GM18498 (cell line): Measurements from ENCODE around the gene MCMBP.
"Not testable (repeated sequence)": the region's sequence is repeated elsewhere in the genome, so short reads cannot be mapped to it uniquely, and the experiment has no call there.

Source experiments
- ATAC-seq: cut with Tn5 transposase; IDR thresholded peaks from one replicate; pipeline ENCODE4 v1.9.1; 2021; ENCODE audit warnings: mild to moderate bottlenecking, moderate library complexity; ENCODE audit not compliant: unreplicated experiment

Gene MCMBP

DNA sequence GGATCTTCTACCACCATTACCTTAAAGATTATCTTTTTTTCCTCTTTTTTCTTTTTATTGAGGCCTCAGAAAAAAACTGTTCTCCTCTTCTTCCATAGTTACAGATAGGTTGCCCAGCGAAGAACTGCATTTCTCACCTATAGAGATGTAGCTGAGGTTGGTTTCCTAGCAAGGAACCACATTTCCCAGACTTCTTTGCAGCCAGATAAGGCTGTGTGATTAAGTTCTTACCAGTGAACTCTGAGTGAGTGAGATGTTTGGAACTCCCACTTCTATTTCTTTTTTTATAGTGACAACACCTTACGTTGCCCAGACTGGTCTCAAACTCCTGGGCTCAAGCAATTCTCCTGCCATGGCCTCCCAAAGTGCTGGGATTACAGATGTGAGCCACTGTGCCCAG is 5.9 kb upstream of the MCMBP start:
- no peak for ATAC-seq

DNA sequence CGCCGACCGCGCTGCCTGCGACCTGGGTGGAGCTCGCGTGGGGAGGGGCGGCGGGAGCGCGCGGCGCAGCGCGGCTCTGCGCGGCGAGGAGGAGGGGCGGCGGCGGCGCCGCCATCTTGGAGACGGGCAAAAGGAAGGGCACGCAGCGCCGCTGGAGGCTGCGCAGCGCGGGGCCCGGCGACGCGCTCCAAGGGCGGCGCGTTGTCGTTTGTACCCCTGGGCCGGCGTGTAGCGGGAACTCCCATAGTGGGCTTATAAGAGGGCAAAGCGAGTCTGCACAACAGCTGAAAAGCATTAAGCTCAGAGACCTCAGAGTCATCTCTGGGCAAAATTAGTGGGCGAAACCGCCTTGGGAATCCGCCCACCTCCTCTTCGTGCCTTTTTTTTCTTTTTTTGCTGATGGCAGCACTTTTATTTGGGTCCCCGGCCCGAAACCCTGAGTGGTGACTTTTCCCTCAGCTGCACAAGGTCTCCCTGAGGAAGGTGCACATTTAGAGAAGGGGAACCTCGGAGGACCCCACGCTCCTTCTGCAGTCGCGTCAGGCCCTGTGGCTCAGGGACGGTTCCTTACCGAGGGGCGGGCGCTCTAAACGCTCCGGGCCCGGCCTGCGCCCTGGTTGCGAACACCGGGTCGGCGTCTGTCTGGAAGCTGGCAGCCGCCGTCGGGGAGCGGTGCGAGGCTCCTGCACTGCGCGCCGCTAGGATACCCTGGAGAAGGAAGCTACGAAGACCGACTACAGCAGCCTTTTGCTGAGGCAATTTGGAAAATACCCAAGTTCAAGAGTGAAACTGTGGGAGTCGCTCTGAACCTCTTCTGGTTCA is 428 bp upstream of the MCMBP start:
- ATAC-seq = peak; percentile 90

DNA sequence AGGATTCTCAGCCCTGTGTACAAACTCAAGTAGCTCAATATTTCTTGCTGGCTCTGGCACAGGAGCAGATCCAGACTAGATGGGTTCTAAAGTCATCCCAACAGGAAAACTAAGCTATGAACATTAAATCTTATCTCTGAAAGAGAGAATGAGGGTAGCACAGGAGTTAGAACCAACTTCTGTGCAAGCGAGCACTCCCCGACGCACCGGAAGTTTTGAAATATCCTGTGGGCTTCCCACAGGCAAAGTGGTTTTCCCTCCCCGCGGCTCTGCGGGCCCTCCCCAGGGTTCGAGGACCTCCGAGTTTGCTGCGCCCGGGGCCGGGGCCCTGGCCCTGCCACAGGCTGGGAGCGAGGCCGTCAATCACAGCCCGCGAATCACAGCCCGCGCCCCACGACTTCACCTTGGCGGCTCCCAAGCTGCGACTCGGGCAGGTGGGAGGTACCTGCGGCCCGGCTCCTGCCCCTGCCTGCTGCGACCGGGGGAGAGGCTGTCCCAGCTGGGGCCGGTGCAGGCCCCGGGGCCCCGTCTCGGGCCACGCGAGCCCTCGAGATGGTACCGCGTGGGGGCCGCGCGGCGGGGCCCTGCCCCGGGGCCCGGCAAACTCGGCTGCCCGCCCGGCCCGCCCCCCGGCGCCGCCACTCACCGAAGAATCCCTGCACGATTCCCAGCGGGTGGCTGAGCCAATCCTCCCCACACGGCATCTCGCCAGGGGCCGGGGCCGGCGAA is 598 bp downstream of the MCMBP start:
- ATAC-seq = peak; percentile 43

DNA sequence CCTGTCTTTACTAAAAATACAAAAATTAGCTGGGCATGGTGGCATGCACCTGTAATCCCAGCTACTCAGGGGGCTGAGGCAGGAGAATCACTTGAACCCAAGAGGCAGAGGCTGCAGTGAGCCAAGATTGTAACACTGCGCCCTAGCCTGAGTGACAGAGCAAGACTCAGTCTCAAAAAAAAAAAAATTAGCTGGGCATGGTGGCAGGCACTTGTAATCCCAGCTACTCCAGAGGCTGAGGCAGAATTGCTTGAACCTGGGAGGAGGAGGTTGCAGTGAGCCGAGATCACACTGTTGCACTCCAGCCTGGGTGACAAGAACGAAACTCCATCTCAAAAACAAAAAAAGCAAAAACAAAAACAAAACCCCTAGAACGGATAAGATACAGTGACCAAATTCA is 3.2 kb downstream of the MCMBP start:
- not testable (repeated sequence) for ATAC-seq

DNA sequence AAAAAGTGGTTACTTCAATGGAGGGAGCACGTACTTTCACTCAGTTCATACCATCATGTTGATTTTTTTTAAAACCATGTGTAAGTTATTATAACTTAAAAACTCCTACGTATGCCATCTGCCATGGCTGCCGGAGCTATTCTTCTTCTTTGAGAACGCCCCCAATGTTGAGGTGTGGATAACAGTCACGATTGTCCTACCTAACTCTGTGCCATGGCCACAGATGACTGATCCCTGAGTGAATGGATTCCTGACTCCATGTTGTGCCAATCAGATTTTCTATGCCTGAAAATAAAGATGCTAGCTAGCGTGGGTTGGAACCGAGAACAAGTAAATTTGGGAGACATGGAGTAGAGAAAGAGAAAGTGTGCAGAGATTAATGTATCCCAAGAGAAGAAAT is 5.3 kb downstream of the MCMBP start:
- no peak for ATAC-seq

DNA sequence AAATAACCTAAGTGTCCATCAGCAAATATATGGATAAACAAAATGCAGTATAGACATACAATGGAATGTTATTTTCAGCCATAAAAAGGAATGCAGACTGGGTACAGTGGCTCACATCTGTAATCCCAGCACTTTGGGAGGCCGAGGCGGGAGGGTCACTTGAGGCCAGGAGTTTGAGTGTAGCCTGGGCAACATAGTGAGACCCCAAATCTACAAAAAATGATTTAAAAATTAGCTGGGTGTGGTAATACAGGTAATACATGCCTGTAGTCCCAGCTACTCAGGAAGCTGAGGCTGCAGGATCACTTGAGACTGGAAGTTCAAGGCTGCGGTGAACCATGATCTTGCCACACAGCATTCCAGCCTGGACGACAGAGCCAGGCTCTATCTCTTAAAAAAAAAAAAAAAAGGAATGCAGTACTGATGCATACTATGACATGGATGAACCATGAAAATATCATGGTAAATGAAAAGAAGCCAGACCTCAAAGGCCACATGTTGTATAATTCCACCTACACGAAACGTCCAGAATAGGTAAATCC is 6.9 kb downstream of the MCMBP start:
- no peak for ATAC-seq

DNA sequence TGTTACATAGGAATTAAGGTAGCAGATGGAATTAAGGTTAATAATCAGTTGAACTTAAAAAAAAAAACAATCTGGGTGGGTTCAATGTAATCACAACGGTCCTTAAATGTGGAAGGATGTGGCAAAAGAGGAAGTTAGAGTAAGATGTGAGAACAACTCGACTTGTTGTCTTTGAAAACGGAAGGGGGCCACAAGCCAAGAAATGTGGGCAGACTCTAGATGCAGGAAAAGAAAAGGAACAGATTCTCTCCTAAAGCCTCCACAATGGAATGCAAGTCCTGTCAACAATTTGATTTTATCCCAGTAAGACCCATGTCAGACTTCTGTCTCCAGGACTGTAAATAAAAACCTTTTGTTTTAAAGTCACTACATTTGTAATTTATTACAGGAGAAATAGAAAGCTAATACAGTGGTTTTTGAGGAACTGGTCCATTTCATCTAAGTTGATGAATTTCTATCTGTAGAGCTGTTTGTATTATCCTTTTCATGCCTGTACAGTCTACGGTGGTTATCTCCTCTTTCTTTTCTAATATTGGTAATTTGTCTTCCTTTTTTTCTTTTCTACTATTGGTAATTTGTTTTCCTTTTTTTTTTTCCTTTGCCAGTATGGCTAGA is 8.6 kb downstream of the MCMBP start:
- no peak for ATAC-seq

DNA sequence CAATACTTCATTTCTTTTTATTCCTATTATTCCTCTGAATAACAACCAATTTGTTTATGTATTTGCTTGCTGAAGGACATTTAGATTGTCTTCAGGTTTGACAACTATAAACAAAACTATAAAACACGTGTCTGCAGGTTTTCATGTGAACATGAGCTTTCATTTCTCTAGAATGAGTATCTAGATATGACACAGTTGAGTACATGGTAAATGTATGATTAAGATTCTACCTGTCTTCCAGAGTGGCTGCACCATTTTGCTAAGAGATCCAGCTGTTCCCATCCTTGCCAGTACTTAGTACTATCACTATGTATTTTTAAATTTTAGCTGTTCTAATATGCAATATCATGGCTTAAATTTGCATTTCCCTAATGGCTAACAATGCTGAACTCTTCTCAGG is 10.1 kb downstream of the MCMBP start:
- ATAC-seq = no peak

DNA sequence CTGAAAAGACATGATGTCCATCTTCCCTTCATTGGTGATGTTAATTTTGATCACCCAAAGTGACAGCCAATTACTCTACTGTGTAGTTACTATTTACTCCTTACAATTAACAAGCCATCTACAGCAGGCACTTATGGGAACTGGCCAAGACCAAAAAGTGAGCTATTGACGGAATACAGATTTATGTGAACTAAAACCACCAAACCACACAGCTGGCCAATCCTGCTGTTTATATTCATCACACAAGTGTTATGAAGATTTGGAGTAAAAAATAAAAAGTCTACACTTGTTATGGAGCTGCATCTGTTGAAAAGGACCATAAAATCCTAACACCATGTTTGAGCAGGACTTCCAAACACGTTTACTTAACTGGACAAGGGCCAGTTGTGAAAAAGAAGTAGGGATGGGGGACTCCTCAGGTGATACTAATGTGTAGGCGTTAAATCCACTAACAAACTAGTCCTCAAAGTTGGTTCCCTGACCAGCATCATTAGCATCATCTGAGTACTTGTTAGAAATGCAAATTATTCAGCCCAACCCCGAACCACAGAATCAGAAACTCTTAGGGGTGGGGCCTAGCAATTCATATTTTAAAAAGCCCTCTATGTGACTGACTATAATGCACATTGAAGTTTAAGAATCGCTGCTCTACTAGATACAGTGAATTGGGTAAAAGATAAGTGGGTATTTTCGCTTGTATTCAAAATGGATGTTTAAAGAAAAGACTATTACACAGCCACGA is 11.6 kb downstream of the MCMBP start:
- no peak for ATAC-seq

DNA sequence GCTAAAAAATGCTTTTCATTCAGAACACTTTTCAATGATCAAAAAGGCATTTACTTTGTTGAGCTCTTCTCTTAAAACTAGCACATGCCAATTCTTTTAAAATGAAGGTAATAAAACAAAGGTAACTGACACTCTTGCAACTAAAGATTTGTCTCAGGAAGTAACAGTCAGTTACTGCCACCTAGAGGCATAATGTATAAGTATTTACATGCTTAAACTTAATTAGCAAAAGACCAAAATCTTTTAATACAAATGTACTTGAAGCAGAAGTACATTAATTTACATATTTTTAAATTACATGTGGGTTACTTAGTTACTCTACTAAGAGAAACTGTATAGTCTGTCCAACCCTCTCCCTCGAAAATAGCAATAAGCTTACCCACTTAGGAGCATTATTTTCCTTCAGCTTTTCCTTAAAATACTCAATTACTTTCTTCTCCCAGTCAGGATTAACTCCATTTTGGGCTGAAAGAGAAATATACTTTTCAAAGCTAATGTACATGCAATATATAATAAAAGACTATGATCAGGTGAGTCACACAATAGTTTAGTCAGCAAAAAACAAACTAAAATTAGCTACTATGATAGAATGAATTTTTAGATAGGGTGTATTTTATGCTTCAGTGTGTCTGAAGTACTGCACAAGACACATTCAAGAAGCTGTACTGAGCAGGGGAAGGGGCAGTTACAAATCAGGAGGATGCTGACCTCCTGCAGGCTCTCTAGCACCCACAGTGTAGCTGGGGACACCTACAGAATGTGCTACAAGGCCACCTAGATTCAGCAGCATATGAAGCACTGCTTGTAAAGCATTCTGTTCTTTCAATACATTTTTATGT is 13.0 kb downstream of the MCMBP start:
- ATAC-seq = no peak

DNA sequence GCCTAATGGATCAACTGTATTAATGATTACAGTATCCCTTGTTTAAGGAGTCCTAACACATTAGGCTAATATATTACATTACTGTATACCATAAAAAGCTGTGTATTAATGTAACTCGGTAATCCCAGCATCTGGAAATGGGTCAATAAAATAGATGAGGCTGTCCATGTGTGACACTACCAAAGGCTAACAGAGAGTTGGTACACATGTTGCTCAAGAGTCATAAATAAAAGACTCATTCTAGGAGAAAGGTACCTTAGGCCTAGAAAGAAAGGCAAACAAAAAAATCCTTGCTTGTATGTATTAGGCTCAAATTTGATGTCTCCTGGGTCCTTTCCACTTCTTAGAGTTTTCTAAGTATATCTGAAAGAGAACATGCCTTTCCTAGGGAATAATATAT is 14.6 kb downstream of the MCMBP start:
- ATAC-seq = no peak

DNA sequence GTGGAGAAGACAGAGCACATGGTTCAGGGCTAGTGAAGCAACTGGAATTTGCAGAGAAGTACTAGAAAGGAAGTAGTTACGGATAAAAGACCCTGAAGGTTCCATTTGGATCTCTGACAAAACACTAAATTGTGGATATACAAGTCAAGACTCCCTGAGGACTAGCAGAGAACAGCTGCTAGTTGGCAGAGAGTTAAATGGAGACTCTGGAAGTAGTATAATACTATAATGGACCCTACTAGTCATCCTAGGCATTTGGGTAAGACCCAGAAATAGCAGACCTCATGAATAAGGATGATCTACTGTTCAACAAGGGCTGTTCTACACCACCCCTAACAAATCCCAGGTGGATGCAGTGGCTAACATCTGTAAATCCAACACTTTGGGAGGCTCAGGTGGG is 19.1 kb downstream of the MCMBP start:
- ATAC-seq = no peak

DNA sequence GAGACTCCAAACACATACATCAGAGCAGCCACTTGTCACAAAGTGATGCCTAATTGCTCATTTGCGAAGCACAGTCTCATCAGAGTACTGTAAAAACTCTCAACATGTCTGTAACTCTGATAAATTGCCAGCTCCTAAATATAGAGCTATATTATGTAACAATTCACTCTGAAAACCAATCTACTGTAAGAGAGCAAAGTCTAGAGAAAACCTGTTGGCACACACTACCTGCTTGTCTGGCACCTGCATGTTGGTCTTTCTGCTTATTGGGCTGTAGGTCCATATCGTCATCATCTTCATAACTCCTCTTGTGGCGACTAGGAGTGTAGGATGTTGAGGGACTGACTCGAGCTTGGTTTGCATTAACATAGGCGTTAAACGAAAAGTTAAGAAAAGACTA is 19.8 kb downstream of the MCMBP start:
- no peak for ATAC-seq

DNA sequence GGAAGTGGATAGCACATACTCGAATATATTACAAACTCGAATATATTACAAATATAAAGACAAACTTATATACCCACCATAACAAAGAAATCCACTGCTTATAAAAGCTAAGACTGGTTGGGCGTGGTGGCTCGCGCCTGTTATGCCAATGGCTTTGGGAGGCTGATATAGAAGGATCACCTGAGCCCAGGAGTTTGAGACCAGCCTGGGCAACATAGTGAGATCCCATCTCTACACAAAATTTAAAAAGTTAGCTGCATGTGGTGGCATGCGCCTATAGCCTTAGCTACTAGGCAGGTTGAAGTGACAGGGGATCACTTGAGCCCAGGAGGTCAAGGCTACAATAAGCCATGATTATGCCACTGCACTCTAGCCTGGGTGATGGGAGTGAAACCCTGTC is 20.4 kb downstream of the MCMBP start:
- no peak for ATAC-seq

DNA sequence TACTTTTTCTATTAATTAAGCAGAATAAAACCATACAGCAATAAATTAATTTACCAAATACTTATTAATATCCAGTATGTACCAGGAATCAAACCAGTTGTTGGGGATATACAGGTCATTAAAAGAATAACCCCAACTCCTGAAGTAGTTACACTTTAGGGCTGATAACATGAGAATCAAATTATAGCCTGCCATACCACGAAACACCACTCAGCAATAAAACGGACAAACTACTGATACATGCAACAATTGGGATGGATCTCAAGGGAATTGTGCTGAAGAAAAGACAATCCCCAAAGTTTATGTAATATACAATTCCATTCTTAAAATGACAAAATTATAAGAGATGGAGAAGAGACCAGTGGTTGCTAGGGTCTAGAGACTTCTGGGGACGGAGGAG is 22.7 kb downstream of the MCMBP start:
- ATAC-seq = no peak

DNA sequence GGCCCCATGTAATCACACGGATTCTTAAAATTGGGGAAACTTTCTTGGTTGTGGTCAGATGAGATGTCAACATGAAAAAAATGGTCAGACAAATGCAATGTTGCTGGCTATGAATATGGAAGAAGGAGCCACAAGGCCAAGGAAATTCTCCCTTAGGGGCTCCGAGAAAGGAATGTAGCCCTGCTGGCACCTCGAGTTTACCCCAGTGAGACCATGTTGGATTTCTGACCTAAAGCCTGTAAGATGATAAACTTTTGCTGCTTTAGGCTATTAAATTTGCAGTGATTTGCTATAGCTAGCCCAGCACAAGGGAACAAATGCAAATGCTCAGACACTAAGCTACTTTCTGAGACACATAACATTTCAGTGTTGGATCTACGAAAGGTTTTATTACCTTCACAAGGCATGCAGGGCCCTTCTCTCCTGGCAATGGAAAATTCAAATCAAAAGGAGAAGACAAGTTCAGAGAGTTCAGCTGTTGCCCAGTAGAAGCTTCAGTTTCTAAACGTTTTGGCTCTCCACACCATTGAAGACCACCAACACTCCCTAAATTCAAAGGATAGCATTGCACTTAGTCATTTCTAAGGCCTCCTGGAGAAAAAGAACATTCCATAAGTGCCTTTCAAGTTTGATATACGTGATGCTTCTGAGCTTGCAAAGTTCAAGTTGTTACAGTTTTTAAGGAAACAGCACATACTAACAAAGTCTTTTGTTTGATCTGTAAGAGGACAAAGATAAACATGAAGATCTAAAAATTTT is 23.4 kb downstream of the MCMBP start:
- no peak for ATAC-seq

DNA sequence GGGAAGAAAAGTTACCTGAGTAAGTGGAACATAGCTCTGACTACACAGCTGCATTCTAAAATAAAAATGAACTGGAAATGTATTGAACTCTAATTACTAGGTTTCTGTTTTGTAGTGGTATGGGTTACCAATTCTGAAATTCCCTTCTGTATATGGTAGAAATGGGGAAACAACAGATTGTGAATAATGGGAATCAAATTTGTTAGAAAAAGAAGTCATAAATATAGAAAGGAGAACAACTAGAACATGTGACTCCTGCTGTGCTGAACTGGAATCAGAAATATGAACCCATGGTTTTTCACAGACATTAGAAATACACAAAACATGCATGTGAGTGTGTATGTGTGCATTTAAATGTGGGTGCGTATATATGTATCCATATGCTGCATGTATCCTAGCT is 27.0 kb downstream of the MCMBP start:
- ATAC-seq = no peak

DNA sequence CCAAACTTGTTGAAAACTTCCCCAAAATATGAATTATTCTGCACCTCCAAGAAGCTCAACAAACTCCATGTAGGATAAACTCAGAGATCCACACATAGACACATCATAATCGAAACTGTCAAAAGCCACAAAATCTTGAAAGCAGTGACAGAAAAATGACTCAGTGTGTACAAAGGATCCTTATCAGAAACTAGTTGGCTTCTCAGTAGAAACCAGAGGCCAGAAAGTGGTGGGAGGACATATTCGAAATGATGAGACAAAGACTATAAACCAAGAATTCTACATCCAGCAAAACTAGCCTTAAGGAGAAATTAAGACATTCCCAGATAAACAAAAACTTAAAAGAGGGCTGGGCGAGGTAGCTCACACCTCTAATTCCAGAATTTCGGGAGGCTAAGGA is 38.5 kb downstream of the MCMBP start:
- no peak for ATAC-seq

DNA sequence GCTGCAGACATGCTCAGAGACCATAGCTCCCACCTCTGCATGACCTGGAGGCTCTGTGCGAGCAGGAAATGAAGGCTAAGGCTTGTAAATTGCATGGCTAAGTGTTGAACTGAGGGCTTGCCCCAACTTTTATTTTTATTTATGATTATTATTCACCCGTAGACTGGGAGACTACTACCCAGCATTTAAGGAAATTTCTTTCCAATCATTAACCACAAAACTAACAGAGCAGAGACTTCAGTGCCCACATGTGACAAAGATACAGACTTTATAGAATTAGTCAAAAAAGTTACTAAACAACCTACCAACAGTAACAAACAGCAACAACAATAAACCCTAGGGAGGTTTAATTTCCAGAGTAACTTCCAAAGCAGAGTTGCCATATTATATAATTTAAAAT is 39.7 kb downstream of the MCMBP start:
- no peak for ATAC-seq

DNA sequence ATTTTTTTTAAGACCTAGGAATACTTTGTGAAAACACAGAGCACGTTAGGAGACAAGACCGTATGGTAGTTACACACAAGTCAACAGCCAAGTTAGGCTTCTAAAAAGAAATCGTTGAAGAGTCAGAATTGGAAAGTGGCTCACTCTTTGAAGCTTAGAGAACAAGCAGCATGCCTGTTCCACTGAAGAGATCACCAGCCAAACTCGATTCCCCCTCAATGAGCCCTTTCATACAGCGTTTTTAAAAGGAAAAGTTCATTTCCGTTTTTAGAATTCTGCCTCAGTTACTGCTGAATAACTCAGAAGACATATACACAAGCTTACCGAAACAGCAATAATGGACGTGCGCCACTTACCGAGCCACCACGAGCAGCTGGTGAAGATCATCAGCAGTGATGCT is 41.0 kb downstream of the MCMBP start:
- no peak for ATAC-seq
